Epithelial cell of esophagus (primary cell): ENCODE data around the gene PXDC1.

ENCODE experiments used
- DNase-seq: peaks from one replicate; pipeline ENCODE4 v3.0.0; 2010; ENCODE audit warnings: low read depth
- H3K4me3 ChIP-seq: 2 replicates; pipeline ENCODE4 v1.5.1; 2011; ENCODE audit warnings: mild to moderate bottlenecking, low read length, control low read depth
- TF ChIP-seq, protein P1 (sequence below): IDR thresholded peaks from 2 replicates; pipeline ENCODE4 v1.5.1; 2011; ENCODE audit warnings: low read depth, mild to moderate bottlenecking, low read length, control low read depth, inconsistent platforms; ENCODE audit not compliant: insufficient read depth; ENCODE audit errors: missing control alignments

The PXDC1 gene

DNA sequence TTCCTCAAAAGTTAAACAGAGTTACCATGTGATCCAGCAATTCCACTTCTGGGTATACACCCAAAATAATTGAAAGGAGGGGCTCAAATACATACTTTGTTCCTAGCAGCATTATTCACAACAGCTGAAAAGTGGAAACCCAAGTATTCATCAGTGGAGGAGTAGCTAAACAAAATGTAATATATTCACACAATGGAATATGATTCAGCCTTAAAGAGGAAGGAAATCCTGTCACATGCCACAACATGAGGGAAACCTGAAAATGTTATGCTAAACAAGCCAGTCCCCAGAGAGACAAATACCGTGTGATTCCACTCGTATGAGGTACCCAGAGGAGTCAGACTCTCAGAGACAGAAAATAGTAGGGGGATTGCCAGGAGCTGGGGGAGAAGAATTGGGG, 44.5 kb downstream of the PXDC1 start:
- H3K4me3 ChIP-seq, result no peak overlapping the region
- TF ChIP-seq, protein P1, sequence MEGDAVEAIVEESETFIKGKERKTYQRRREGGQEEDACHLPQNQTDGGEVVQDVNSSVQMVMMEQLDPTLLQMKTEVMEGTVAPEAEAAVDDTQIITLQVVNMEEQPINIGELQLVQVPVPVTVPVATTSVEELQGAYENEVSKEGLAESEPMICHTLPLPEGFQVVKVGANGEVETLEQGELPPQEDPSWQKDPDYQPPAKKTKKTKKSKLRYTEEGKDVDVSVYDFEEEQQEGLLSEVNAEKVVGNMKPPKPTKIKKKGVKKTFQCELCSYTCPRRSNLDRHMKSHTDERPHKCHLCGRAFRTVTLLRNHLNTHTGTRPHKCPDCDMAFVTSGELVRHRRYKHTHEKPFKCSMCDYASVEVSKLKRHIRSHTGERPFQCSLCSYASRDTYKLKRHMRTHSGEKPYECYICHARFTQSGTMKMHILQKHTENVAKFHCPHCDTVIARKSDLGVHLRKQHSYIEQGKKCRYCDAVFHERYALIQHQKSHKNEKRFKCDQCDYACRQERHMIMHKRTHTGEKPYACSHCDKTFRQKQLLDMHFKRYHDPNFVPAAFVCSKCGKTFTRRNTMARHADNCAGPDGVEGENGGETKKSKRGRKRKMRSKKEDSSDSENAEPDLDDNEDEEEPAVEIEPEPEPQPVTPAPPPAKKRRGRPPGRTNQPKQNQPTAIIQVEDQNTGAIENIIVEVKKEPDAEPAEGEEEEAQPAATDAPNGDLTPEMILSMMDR, result no peak
- peak; percentile 70 for DNase-seq

DNA sequence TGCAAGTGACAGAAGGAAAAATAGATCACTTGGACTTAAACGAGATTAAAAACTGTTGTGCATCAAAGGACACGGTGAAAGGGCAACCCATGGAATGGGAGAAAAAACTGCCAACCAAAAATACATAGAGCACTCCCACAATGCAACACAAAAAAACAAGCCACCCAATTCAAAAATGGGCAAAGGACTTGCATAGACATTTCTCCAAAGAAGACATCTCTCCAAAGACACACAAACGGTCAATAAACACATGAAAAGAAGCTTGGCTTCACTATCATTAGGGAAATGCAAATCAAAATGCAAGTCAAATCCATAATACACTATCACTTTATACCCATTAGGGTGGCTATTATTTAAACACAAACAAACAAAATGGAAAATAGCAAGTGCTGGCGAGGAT, 45.0 kb downstream of the PXDC1 start:
- TF ChIP-seq, protein P1, result no peak
- H3K4me3 ChIP-seq, result no peak overlapping the region

GRCh38 chr6:3701631-3702030, 49.9 kb downstream of the PXDC1 start:
- TF ChIP-seq, protein P1, result no peak
- H3K4me3 ChIP-seq, result no peak overlapping the region
- DNase-seq, result no peak

More for the DNA sequence above, 45.0 kb downstream of the PXDC1 start:
- DNase-seq, result no peak

- H3K4me3 ChIP-seq, result no peak overlapping the region
- no peak for DNase-seq
- TF ChIP-seq, protein P1, result no peak
Measured at GRCh38 chr6:3699231-3699630, 52.3 kb downstream of the PXDC1 start.

- H3K4me3 ChIP-seq, result no peak overlapping the region
- no peak for DNase-seq
- TF ChIP-seq, protein P1, result no peak
Measured at GRCh38 chr6:3698021-3698420, 53.5 kb downstream of the PXDC1 start.

- H3K4me3 ChIP-seq, result no peak overlapping the region
- DNase-seq, result peak; percentile 28
- TF ChIP-seq, protein P1, result no peak
Measured at GRCh38 chr6:3697609-3698008, 53.9 kb downstream of the PXDC1 start.

DNA sequence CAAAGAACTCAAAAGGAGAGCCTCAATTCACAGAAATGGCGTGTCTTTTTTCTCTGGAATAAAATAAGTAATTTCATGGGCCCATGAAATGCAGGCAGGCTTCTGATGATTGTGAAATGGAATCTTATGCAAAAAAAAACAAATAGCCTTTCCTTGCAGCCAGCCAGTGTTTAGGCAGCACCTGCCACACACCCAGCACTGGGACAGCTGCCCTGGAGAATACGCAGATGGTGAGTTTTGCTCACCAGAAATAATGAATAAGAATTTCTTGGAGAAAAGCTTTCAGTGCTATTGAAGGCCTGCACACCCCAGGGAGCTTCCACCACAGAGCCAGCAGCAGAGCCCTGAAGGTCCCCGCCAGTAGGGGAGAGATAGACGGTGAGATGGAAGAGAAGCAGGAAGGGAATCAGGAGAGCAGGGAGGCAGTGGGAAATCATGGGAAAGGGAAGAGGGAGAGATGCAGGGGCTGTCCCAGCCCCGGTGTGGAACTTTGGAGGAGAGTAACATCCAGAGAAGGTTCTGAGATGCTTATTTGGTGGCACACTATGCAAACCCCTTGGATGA, 54.9 kb downstream of the PXDC1 start:
- no peak overlapping the region for H3K4me3 ChIP-seq
- TF ChIP-seq, protein P1, result no peak
- DNase-seq, result no peak
